Sigmoid colon (tissue), 7 donors: Measurements from ENCODE around the gene SIVA1. TPM values are rescaled to one million over a fixed set of nuclear protein-coding genes. Genes with fewer than 3 reads are reported as not detected.

ENCODE experiments used
- DNase-seq: peaks from one replicate; pipeline ENCODE4 v3.0.0-alpha.2; 2019
- H3K27ac ChIP-seq, 4 donors: fragments of 200-600 bp; sonication (generic); one replicate each; pipeline ENCODE4 v1.5.1; 2016 to 2019; ENCODE audit warnings: mild to moderate bottlenecking in 1 of 4
- H3K27me3 ChIP-seq, 3 donors: fragments of 200-600 bp; sonication (generic); one replicate each; pipeline ENCODE4 v1.5.1; 2019; ENCODE audit warnings: mild to moderate bottlenecking in 1 of 3
- H3K36me3 ChIP-seq, 4 donors: fragments of 200-600 bp; sonication (generic); one replicate each; pipeline ENCODE4 v1.5.1; 2016 to 2019
- H3K4me1 ChIP-seq, 4 donors: fragments of 200-600 bp; sonication (generic); one replicate each; pipeline ENCODE4 v1.5.1; 2017 to 2019
- H3K4me3 ChIP-seq, 4 donors: fragments of 200-600 bp; sonication (generic); one replicate each; pipeline ENCODE4 v1.5.1; 2017 to 2019; ENCODE audit warnings: mild to moderate bottlenecking in 2 of 4, moderate library complexity in 1 of 4
- H3K9me3 ChIP-seq, 4 donors: fragments of 200-600 bp in 3 of 4; sonication (generic) in 3 of 4; one replicate each; pipeline versions ENCODE4 v1.5.1 to v1.6.1; 2013 to 2019
- EP300 ChIP-seq, 4 donors: sonication (generic); formaldehyde crosslinking; IDR thresholded peaks; one replicate each; pipeline ENCODE4 v1.6.1; 2017; ENCODE audit warnings: antibody characterized with exemption in 4 of 4
- POLR2A ChIP-seq, 2 donors: fragments of 450-650 bp; IDR thresholded peaks; one replicate each; pipeline ENCODE4 v1.6.1; 2016; ENCODE audit warnings: antibody characterized with exemption in 2 of 2, mild to moderate bottlenecking in 2 of 2, moderate library complexity in 2 of 2
- POLR2AphosphoS5 ChIP-seq, 4 donors: sonication (generic); formaldehyde crosslinking; IDR thresholded peaks; one replicate each; pipeline ENCODE4 v1.6.1; 2017; ENCODE audit warnings: antibody characterized with exemption in 4 of 4
- WGBS, 2 donors: extraction: QIAGEN DNeasy Blood & Tissue Kit; methylation state at CpG; one replicate each; pipeline ENCODE4 v1.1.7; 2013; 5-methylcytosine and 5-hydroxymethylcytosine counted together
- intact Hi-C: fragments of 100-400 bp; cut with DNase I; formaldehyde crosslinking; loops from one replicate; pipeline ENCODE4 v1.15.1; 2023
- polyA plus RNA-seq, 3 donors: library from polyadenylated mRNA; stranded (reverse); fragments of 200-250 nt; gene quantifications; one replicate each; pipeline ENCODE4 v1.2.3, GENCODE V29; 2013
- total RNA-seq, 4 donors: library from RNA; depleted of rRNA; stranded (reverse); fragments of >200 nt; gene quantifications; one replicate each; pipeline ENCODE4 v1.1.0, GENCODE V29; 2016
- TF ChIP-seq, protein P1 (sequence below), 4 experiments: fragments of 450-650 bp in 3 of 4; fragments of 200-600 bp in 1 of 4; IDR thresholded peaks; one replicate each; pipeline ENCODE4 v1.5.1; 2016 to 2019; ENCODE audit warnings: antibody characterized with exemption in 4 of 4, mild to moderate bottlenecking in 3 of 4, moderate library complexity in 2 of 4
- donor health status: healthy with polysubstance abuse.
- donor health status: Bipolar disorder and iron deficiency.
- donor health status: healthy.

The SIVA1 gene
- total and polyA plus RNA-seq, 7 donors: 124 to 512 (median 235) TPM

GRCh38 chr14:104739026-104739425, 13.9 kb upstream of the SIVA1 start:
- no peaks in the 10 kb centered on the region for H3K27me3 ChIP-seq
- intact Hi-C loops: no loop called here
- TF ChIP-seq, protein P1, sequence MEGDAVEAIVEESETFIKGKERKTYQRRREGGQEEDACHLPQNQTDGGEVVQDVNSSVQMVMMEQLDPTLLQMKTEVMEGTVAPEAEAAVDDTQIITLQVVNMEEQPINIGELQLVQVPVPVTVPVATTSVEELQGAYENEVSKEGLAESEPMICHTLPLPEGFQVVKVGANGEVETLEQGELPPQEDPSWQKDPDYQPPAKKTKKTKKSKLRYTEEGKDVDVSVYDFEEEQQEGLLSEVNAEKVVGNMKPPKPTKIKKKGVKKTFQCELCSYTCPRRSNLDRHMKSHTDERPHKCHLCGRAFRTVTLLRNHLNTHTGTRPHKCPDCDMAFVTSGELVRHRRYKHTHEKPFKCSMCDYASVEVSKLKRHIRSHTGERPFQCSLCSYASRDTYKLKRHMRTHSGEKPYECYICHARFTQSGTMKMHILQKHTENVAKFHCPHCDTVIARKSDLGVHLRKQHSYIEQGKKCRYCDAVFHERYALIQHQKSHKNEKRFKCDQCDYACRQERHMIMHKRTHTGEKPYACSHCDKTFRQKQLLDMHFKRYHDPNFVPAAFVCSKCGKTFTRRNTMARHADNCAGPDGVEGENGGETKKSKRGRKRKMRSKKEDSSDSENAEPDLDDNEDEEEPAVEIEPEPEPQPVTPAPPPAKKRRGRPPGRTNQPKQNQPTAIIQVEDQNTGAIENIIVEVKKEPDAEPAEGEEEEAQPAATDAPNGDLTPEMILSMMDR (IDR thresholded peaks at IDR 0.05): no peak
- H3K4me1 ChIP-seq: peaks cover 0 to 20% (median 12%) of the 10 kb centered on the region in 4 donors
- H3K36me3 ChIP-seq: no peaks in the 10 kb centered on the region
- H3K27ac ChIP-seq: no peak overlapping the region
- 95 to 96% methylated on average over 17 of the region's 17 CpGs for WGBS, 2 donors
- DNase-seq: no peak
- H3K9me3 ChIP-seq: no peaks in the 10 kb centered on the region
- no peak overlapping the region for H3K4me3 ChIP-seq

- Histone ChIP-seq H3K36me3 (no peaks in the 10 kb centered on the region), H3K9me3 (no peaks in the 10 kb centered on the region), H3K4me1 (peaks cover 0 to 20% (median 12%) of the 10 kb centered on the region in 4 donors), H3K4me3 (no peak overlapping the region), H3K27me3 (no peaks in the 10 kb centered on the region), H3K27ac (no peak overlapping the region)
- intact Hi-C loops: no loop called here
- DNase-seq: no peak
- no peak for TF ChIP-seq EP300 (IDR thresholded peaks at IDR 0.05)
- no peak for TF ChIP-seq POLR2AphosphoS5 (IDR thresholded peaks at IDR 0.05)
- TF ChIP-seq, protein P1 (IDR thresholded peaks at IDR 0.05): no peak
- TF ChIP-seq POLR2A (IDR thresholded peaks at IDR 0.05): no peak
- 71 to 83% methylated on average over 29 of the region's 29 CpGs for WGBS, 2 donors
Observed at GRCh38 chr14:104739546-104740516, 13.1 kb upstream of the SIVA1 start.

- no peak overlapping the region for H3K4me3 ChIP-seq
- intact Hi-C loops: no loop called here
- H3K27ac ChIP-seq: no peak overlapping the region
- H3K36me3 ChIP-seq: no peaks in the 10 kb centered on the region
- DNase-seq: no peak
- no peaks in the 10 kb centered on the region for H3K9me3 ChIP-seq
- 86 to 92% methylated on average over 29 of the region's 29 CpGs for WGBS, 2 donors
- H3K27me3 ChIP-seq: no peaks in the 10 kb centered on the region
- TF ChIP-seq POLR2AphosphoS5 (IDR thresholded peaks at IDR 0.05) (no peak), POLR2A (IDR thresholded peaks at IDR 0.05) (no peak), EP300 (IDR thresholded peaks at IDR 0.05) (no peak)
- TF ChIP-seq, protein P1 (IDR thresholded peaks at IDR 0.05): no peak
- H3K4me1 ChIP-seq: peaks cover 0 to 14% (median 5%) of the 10 kb centered on the region in 4 donors
Observed at GRCh38 chr14:104741108-104741802, 11.7 kb upstream of the SIVA1 start.

DNA sequence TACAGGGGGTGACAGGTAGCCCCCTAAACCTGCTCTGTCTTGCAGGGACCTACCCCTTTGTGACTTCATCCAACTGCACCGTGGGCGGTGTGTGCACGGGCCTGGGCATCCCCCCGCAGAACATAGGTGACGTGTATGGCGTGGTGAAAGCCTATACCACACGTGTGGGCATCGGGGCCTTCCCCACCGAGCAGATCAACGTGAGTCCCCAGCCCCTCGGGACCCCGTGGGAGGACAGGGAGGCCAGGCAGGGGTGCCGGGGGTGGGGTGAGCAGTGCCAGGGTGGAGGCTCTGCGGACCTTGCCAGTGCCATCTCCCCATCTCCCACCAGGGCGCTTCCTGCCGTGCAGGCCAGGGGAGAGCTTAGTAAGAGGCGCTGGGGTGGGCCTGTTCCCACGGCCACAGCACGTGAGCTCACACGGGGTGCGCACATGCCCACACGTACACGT, 11.1 kb upstream of the SIVA1 start:
- Histone ChIP-seq H3K27ac (no peak overlapping the region), H3K36me3 (no peaks in the 10 kb centered on the region), H3K9me3 (no peaks in the 10 kb centered on the region), H3K4me1 (peaks cover 0 to 14% (median 8%) of the 10 kb centered on the region in 4 donors), H3K4me3 (no peak overlapping the region), H3K27me3 (no peaks in the 10 kb centered on the region)
- 90 to 94% methylated on average over 23 of the region's 23 CpGs for WGBS, 2 donors
- intact Hi-C loops: no loop called here
- TF ChIP-seq EP300 (IDR thresholded peaks at IDR 0.05) (no peak), POLR2A (IDR thresholded peaks at IDR 0.05) (no peak)
- DNase-seq: no peak
